Retinal pigment epithelial cell (primary cell): ENCODE results near the gene POLG.
A peak's percentile ranks its signal among the peaks of the same experiment; 100 is the strongest.

Source experiments
- DNase-seq: peaks from one replicate; pipeline ENCODE4 v3.0.0-alpha.2; 2010; ENCODE audit warnings: low read depth
- H3K4me3 ChIP-seq: 2 replicates; pipeline ENCODE4 v1.5.1; 2011; ENCODE audit warnings: mild to moderate bottlenecking, low read length, control low read depth, moderate library complexity
- CTCF ChIP-seq: conservative IDR thresholded peaks from 2 replicates; pipeline ENCODE4 v1.5.1; 2011; ENCODE audit warnings: low read depth, low read length, control low read depth, inconsistent platforms

Gene POLG

DNA sequence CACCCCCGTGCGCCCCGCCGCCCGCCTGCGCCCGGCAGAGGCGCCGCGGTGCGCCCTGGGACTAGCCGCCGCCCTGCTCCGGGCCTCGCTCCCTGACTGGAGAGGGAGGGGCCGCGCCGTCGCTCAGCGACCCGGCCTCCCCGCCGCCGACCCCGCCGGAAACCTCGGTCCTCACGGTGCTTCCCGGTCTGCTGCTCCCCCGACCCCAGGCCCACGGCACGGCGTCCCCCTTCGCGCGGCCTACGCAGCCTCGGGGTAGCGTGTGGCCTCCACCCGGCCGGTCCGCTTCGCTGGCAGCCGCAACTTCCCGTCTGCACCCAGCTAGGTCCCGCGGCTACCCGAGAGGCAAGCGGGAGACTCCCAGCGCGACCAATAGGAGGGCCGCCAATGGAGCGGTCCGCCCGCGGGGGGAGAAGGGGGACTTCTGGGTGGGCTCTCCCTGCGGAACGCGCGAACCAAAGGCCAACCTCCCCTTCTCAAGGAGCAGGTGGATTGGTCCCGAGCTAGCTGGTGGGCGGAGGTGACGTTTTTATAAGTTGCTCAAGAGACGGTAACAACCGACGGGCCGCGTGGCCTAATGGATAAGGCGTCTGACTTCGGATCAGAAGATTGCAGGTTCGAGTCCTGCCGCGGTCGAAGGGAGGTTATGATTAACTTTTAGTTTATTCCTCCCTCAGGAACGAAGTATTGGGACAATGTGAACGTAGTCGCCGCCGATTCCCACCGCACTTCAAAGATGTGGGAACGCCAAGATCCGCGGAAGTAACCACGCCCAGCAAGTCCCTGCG lies at the start of gene POLG:
POLG (minus strand) TSS at position 315 of the 788 bp plus-strand sequence. CDS start 1,070 bp downstream, outside the sequence.
- peak within 1 kb of the TSS; percentile 86 for H3K4me3 ChIP-seq
- no peak for TF ChIP-seq CTCF
- DNase-seq, result peak; percentile 96

GRCh38 chr15:89384176-89384604 lies 49.6 kb upstream of the POLG start:
- no peak for TF ChIP-seq CTCF
- no peak overlapping the region for H3K4me3 ChIP-seq
- DNase-seq, result no peak

GRCh38 chr15:89383365-89384175 lies 48.9 kb upstream of the POLG start:
- H3K4me3 ChIP-seq, result no peak overlapping the region
- TF ChIP-seq CTCF, result no peak
- DNase-seq, result no peak

DNA sequence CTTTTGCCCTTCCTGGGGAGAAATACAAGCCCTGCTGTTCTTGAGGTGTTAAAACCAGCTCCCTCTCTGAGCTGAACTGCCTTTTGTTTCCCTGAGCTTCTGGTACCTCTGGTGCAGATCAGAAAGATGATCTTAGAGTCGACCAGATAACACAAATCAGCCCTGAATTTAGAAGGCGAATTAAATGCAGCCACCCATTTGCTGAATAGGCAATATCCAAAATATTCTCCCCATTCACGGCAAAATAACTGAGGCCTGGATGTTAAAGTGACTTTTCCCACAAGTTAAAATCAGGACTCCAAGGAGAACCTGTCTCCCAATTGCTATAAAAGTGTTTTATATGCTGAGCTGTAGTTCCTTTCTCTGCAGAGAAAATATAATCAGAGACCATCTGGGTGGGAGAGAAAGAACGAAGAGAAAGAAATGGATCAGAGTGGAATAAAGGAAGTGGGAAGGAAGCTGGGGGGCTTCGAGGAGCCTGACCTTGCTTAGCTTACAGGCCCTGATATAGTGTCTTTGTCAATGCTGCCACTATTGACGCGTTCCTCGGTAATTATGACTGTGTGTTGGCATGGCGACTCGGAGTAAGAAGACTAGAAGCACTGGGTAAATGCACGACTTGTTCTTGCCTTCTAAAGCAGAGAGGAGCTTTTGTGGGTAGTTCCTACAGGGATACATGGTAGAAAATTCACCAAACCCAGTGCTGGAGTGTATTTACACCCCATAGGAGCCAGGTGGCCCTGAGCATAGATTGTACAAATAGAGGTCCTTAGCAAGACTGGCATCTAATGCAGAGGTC lies 47.5 kb upstream of the POLG start:
- TF ChIP-seq CTCF, result no peak
- H3K4me3 ChIP-seq, result no peak overlapping the region
- no peak for DNase-seq

DNA sequence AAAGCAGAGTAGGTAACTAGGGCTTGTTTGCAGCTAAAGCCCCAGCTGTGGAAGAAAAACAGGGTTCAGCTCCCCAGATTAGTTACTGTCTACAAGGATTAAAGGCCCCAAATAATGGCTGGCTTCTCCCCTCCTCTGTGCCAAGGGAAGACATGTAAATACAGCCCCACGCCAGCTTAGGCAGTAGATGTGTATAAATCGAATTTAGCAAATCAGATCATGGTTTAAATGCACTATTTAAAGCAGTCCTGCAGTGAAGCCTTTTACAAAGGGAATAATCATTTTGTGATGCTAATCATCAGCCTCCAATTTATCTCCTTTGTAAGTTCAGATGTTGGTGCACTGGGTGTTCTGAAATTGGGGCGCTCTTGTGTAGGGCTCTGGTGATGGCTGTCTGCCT lies 46.7 kb upstream of the POLG start:
- TF ChIP-seq CTCF, result no peak
- DNase-seq, result no peak
- H3K4me3 ChIP-seq, result no peak overlapping the region

GRCh38 chr15:89379818-89380217 lies 45.2 kb upstream of the POLG start:
- H3K4me3 ChIP-seq, result no peak overlapping the region
- DNase-seq, result no peak
- no peak for TF ChIP-seq CTCF
